B cell (primary cell): ENCODE results near the gene TTC38. TPM values are rescaled to one million over a fixed set of nuclear protein-coding genes. Genes with fewer than 3 reads are reported as not detected.

Experiments
- ATAC-seq: fragments of 200-7000 bp; cut with Tn5 transposase; one replicate; pipeline ENCODE4 v1.10.0; 2021; ENCODE audit warnings: low read depth, mild to moderate bottlenecking, moderate number of reproducible peaks, moderate library complexity
- CTCF ChIA-PET: fragments of 350-600 bp; sonication (Branson Sonifier 250); formaldehyde crosslinking; loops from one replicate; lab custom pipeline; 2021; ENCODE audit warnings: antibody characterized with exemption, inconsistent platforms; lab: Charles Lee
- POLR2A ChIA-PET: fragments of 350-600 bp; sonication (Branson Sonifier 250); formaldehyde crosslinking; loops from one replicate; lab custom pipeline; 2021; ENCODE audit warnings: antibody characterized with exemption; lab: Charles Lee
- DNase-seq: peaks from one replicate; pipeline ENCODE4 v3.0.0; 2013
- H2AFZ ChIP-seq: 2 replicates; pipeline ENCODE4 v1.6.1; 2012; ENCODE audit warnings: mild to moderate bottlenecking, low read depth, low read length; ENCODE audit not compliant: insufficient read depth, poor library complexity, severe bottlenecking
- H3K27ac ChIP-seq, 2 donors: 1 replicate in 1 of 2; 2 replicates in 1 of 2; pipeline ENCODE4 v1.5.1; 2012 to 2013; ENCODE audit warnings: low read length in 2 of 2, mild to moderate bottlenecking in 2 of 2, moderate library complexity in 1 of 2
- H3K27me3 ChIP-seq, 4 experiments: fragments of 200-600 bp in 1 of 4; sonication (generic) in 1 of 4; replicated peaks in 1 of 4; 1 replicate in 2 of 4; 2 replicates in 2 of 4; pipeline versions ENCODE4 v1.6.1 to v1.7.0; 2013 to 2016; ENCODE audit warnings: low read length in 3 of 4, mild to moderate bottlenecking in 2 of 4, mixed read lengths in 1 of 4, moderate library complexity in 1 of 4; ENCODE audit not compliant: insufficient read depth in 4 of 4, control insufficient read depth in 3 of 4; ENCODE audit errors: control extremely low read depth in 1 of 4
- H3K36me3 ChIP-seq, 2 experiments: replicated peaks in 1 of 2; 1 replicate in 1 of 2; 2 replicates in 1 of 2; pipeline versions ENCODE4 v1.6.1 to v1.7.1; 2013; ENCODE audit warnings: low read length in 1 of 2; ENCODE audit not compliant: insufficient read depth in 2 of 2, control insufficient read depth in 1 of 2; ENCODE audit errors: control extremely low read depth in 1 of 2, extremely low read depth in 1 of 2
- H3K4me1 ChIP-seq, 2 donors: fragments of 200-600 bp in 1 of 2; sonication (generic) in 1 of 2; 1 replicate in 1 of 2; 2 replicates in 1 of 2; pipeline versions ENCODE4 v1.5.1 to v1.6.1; 2013 to 2017; ENCODE audit warnings: low read length in 2 of 2; ENCODE audit not compliant: control insufficient read depth in 2 of 2, insufficient read depth in 2 of 2
- H3K4me2 ChIP-seq: replicated peaks from 2 replicates; pipeline ENCODE3; 2012; ENCODE audit warnings: mild to moderate bottlenecking, low read depth, low read length; ENCODE audit not compliant: poor library complexity, severe bottlenecking
- H3K4me3 ChIP-seq, 5 experiments: fragments of 200-600 bp in 1 of 5; sonication (generic) in 1 of 5; 1 replicate in 3 of 5; 2 replicates in 2 of 5; pipeline versions ENCODE4 v1.5.1 to v1.7.0; 2011 to 2016; ENCODE audit warnings: low read length in 4 of 5, mild to moderate bottlenecking in 4 of 5, low read depth in 2 of 5, control low read depth in 1 of 5, moderate library complexity in 1 of 5; ENCODE audit not compliant: insufficient read depth in 1 of 5; ENCODE audit errors: control extremely low read depth in 1 of 5, extremely low read depth in 1 of 5
- H3K79me2 ChIP-seq: fragments of 200-600 bp; sonication (generic); one replicate; pipeline ENCODE4 v1.6.0; 2016; ENCODE audit warnings: low read length; ENCODE audit not compliant: control insufficient read depth, insufficient read depth
- H3K9ac ChIP-seq: fragments of 200-600 bp; sonication (generic); 2 replicates; pipeline ENCODE4 v1.6.1; 2017; ENCODE audit warnings: mild to moderate bottlenecking, low read length, moderate library complexity
- H3K9me3 ChIP-seq, 3 donors: one replicate each; pipeline versions ENCODE4 v1.6.1 to v1.7.1; 2013; ENCODE audit warnings: low read length in 2 of 3; ENCODE audit not compliant: control insufficient read depth in 2 of 3, insufficient read depth in 1 of 3; ENCODE audit errors: control extremely low read depth in 1 of 3
- H4K20me1 ChIP-seq: 2 replicates; pipeline ENCODE4 v1.6.0; 2012; ENCODE audit warnings: mild to moderate bottlenecking, low read length; ENCODE audit not compliant: insufficient read depth, control insufficient read depth, poor library complexity, severe bottlenecking
- H3K27ac Mint-ChIP-seq: one replicate; pipeline ENCODE4 v1.8.0; 2021; ENCODE audit warnings: mixed read lengths
- H3K27me3 Mint-ChIP-seq: one replicate; pipeline ENCODE4 v1.8.0; 2021; ENCODE audit warnings: mixed read lengths
- H3K4me1 Mint-ChIP-seq: one replicate; pipeline ENCODE4 v1.8.0; 2021; ENCODE audit warnings: mixed read lengths
- H3K4me3 Mint-ChIP-seq: one replicate; pipeline ENCODE4 v1.8.0; 2021; ENCODE audit warnings: mixed read lengths
- H3K9me3 Mint-ChIP-seq: one replicate; pipeline ENCODE4 v1.8.0; 2022; ENCODE audit warnings: mixed read lengths; ENCODE audit not compliant: insufficient read depth
- CTCF ChIP-seq: fragments of 200-600 bp; IDR thresholded peaks from one replicate; pipeline ENCODE4 v1.8.0; 2022; ENCODE audit warnings: antibody characterized with exemption, mild to moderate bottlenecking
- EZH2 ChIP-seq: IDR thresholded peaks from 2 replicates; pipeline ENCODE4 v1.6.1; 2012; ENCODE audit warnings: borderline replicate concordance, low read depth, mild to moderate bottlenecking, moderate library complexity, low read length; ENCODE audit not compliant: insufficient read depth, poor library complexity, severe bottlenecking
- WGBS: methylation state at CpG from one replicate; pipeline ENCODE4 v1.1.5; 2013; ENCODE audit warnings: missing lambda C conversion rate; ENCODE audit not compliant: insufficient coverage; 5-methylcytosine and 5-hydroxymethylcytosine counted together
- intact Hi-C: fragments of 100-400 bp; cut with micrococcal nuclease; formaldehyde crosslinking; loops from one replicate; pipeline ENCODE4 v1.10.0; 2022
- polyA plus RNA-seq: library from polyadenylated mRNA; depleted of rRNA; stranded (reverse); fragments of >200 nt; gene quantifications from 2 replicates; pipeline ENCODE4 v1.2.3, GENCODE V29; 2012
- total RNA-seq, 2 donors: library from RNA; stranded (reverse); fragments of 120-200 nt in 1 of 2; gene quantifications; 1 replicate in 1 of 2; 2 replicates in 1 of 2; pipeline versions ENCODE4 v1.2.3 to v1.2.4, GENCODE V29; 2013 to 2022

TTC38 gene
- total and polyA plus RNA-seq, 2 donors (not counting 1 experiment from before 2014, with no cell fraction given) = 10.8 to 13.3 TPM

DNA sequence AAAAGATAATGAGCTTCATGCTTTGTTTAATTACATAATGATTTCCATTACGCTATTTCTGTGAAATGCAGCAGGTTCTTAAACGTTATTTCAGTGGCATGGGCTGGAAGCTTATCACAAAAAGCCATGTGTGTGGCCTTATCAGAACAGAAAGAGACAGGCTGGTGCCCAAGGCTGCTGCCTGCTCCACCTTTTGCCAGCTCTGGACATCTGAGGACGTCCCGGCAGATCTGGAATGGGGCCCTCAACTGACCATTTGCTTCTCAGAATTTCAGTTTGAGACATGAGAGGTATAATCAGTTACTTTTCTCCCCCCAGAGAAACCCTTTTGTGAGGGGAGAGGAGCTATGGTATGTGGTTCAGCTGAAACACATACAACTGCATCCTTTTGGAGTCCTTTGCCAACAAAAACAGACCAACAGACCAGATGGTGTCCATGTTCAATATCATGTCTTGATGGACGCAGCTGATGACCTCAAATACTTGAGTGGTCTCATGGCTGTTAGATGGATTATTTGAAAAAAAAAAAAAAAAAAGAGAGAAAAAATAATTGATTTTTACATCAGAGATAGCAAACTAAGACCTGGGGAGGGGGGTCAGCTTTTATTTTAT lies 26.3 kb upstream of the TTC38 start:
- Histone ChIP-seq H3K4me2 (no peak overlapping the region), H3K27me3 (no peaks in the 10 kb centered on the region), H3K9ac (no peak overlapping the region), H3K79me2 (peaks cover 1% of the 10 kb centered on the region), H4K20me1 (no peaks in the 10 kb centered on the region), H3K4me1 (peaks cover 18 to 23% of the 10 kb centered on the region in 2 donors), H2AFZ (no peak overlapping the region), H3K9me3 (no peaks in the 10 kb centered on the region), H3K27ac (no peak overlapping the region), H3K36me3 (peaks cover 0 to 9% of the 10 kb centered on the region in 2 experiments), H3K4me3 (no peak overlapping the region)
- peaks cover 21% of the 10 kb centered on the region for H3K4me1 Mint-ChIP-seq
- ChIA-PET POLR2A (no interaction called here), CTCF (no interaction called here)
- no peaks in the 10 kb centered on the region for H3K27me3 Mint-ChIP-seq
- H3K9me3 Mint-ChIP-seq = no peaks in the 10 kb centered on the region
- no peak overlapping the region for H3K27ac Mint-ChIP-seq
- ATAC-seq (no peak), DNase-seq (no peak)
- intact Hi-C loops = no loop called here
- TF ChIP-seq EZH2 = no peak
- TF ChIP-seq CTCF = no peak
- 82% methylated on average over 2 of the region's 5 CpGs for WGBS
- no peak overlapping the region for H3K4me3 Mint-ChIP-seq

DNA sequence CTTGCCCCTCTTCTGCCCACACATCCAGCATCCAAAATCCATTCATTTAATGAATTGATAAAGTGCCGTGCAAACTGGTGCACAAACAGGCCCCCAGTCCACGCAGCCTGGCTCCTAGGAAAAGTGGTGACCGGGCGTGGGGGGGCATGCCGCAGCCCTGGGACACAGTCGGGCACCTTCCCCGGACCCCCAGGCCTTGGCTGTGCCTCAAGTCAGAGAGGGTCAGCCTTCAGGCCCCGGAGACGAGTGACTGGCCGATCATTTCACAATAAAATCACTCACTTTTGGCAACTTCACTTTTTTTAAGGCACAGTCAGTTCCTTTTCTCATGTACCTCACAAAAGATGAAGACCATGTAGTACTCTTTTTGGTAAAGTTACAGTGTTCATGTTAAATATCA lies 25.7 kb upstream of the TTC38 start:
- Mint-ChIP-seq H3K4me1 (peaks cover 21% of the 10 kb centered on the region), H3K9me3 (no peaks in the 10 kb centered on the region), H3K4me3 (no peak overlapping the region), H3K27me3 (no peaks in the 10 kb centered on the region), H3K27ac (no peak overlapping the region)
- Histone ChIP-seq H4K20me1 (no peaks in the 10 kb centered on the region), H3K36me3 (peaks cover 0 to 9% of the 10 kb centered on the region in 2 experiments), H3K4me1 (peaks cover 18 to 23% of the 10 kb centered on the region in 2 donors), H3K4me2 (no peak overlapping the region), H3K9me3 (no peaks in the 10 kb centered on the region), H3K9ac (no peak overlapping the region), H3K27me3 (no peaks in the 10 kb centered on the region), H2AFZ (no peak overlapping the region), H3K27ac (no peak overlapping the region), H3K4me3 (no peak overlapping the region), H3K79me2 (peaks cover 6% of the 10 kb centered on the region)
- no peak for ATAC-seq
- ChIA-PET CTCF (no interaction called here), POLR2A (no interaction called here)
- TF ChIP-seq CTCF (no peak), EZH2 (no peak)
- no peak for DNase-seq
- WGBS = 97% methylated on average over 7 of the region's 10 CpGs
- intact Hi-C loops = no loop called here
